ENCODE measurements around the gene MTFP1.

- TF ChIP-seq CTCF (IDR thresholded peaks at IDR 0.05) (no peak), EZH2phosphoT487 (IDR thresholded peaks at IDR 0.05) (no peak), EZH2 (IDR thresholded peaks at IDR 0.05) (no peak)
These were observed 14.3 kb downstream of the MTFP1 start for GRCh38 chr22:30439836-30440235.
